A549 (cell line): Measurements from ENCODE around the gene SIGLEC5. TPM values are rescaled to one million over a fixed set of nuclear protein-coding genes. Genes with fewer than 3 reads are reported as not detected.

Experiments
- ATAC-seq, 2 experiments: fragments of 200-7000 bp in 1 of 2; fragments of >200 bp in 1 of 2; cut with Nextera tagmentation in 1 of 2; cut with Tn5 transposase in 1 of 2; 3 replicates each; pipeline versions ENCODE4 v1.8.0 to v1.9.1; 2018 to 2020; ENCODE audit warnings: mild to moderate bottlenecking in 1 of 2, moderate library complexity in 1 of 2
- CTCF ChIA-PET: fragments of 300-600 bp; sonication (Branson Sonifier 250); formaldehyde crosslinking; extraction: SDS; loops from one replicate; lab custom pipeline; 2021; ENCODE audit warnings: antibody characterized with exemption, inconsistent platforms; lab: Yijun Ruan, JAX
- POLR2A ChIA-PET: fragments of 350-600 bp; formaldehyde crosslinking; extraction: SDS; loops from one replicate; lab custom pipeline; 2021; ENCODE audit warnings: antibody characterized with exemption, inconsistent platforms; lab: Yijun Ruan, JAX
- DNase-seq, 2 experiments: peaks; one replicate each; pipeline versions ENCODE4 v3.0.0 to v3.0.0-alpha.2; 2011 to 2016; ENCODE audit warnings: low read depth in 1 of 2, low spot score in 1 of 2
- FAIRE-seq: peaks from 2 replicates; lab custom pipeline; 2011; peaks lifted over from hg19 to GRCh38; lab: Jason Lieb, UNC
- H3K27ac ChIP-seq, 2 experiments: fragments of >200 bp; sonication (Bioruptor Twin); formaldehyde crosslinking; 3 replicates each; pipeline ENCODE4 v1.5.1; 2016 to 2017
- H3K4me1 ChIP-seq: fragments of >200 bp; sonication (Bioruptor Twin); formaldehyde crosslinking; 3 replicates; pipeline ENCODE4 v1.6.1; 2016
- H3K4me2 ChIP-seq: fragments of >200 bp; sonication (Bioruptor Twin); formaldehyde crosslinking; 3 replicates; pipeline ENCODE4 v1.6.1; 2016
- H3K4me3 ChIP-seq: fragments of >200 bp; sonication (Bioruptor Twin); formaldehyde crosslinking; 3 replicates; pipeline ENCODE4 v1.5.1; 2016
- H3K9me3 ChIP-seq: fragments of >200 bp; sonication (Bioruptor Twin); formaldehyde crosslinking; 3 replicates; pipeline ENCODE4 v1.6.1; 2016
- BCL3 ChIP-seq: fragments of >200 bp; sonication (Bioruptor Twin); formaldehyde crosslinking; IDR thresholded peaks from 3 replicates; pipeline ENCODE4 v1.6.1; 2016
- BHLHE40 ChIP-seq: IDR thresholded peaks from 2 replicates; pipeline ENCODE4 v1.6.1; 2012; ENCODE audit warnings: low read depth, low read length, inconsistent platforms
- CHD2 ChIP-seq: fragments of 150-350 bp; IDR thresholded peaks from 2 replicates; pipeline ENCODE4 v1.6.1; 2014; ENCODE audit warnings: low read length; ENCODE audit not compliant: partially characterized antibody
- CTCF ChIP-seq: fragments of >200 bp; sonication (Bioruptor Twin); formaldehyde crosslinking; IDR thresholded peaks from 3 replicates; pipeline ENCODE4 v1.5.1; 2016
- E2F6 ChIP-seq: IDR thresholded peaks from 2 replicates; pipeline ENCODE4 v1.6.1; 2012; ENCODE audit warnings: low read depth, borderline replicate concordance
- EHF ChIP-seq: fragments of 250-450 bp; sonication (Bioruptor Pico); IDR thresholded peaks from 2 replicates; pipeline ENCODE4 v1.5.0; 2020; ENCODE audit warnings: mild to moderate bottlenecking
- EHMT2 ChIP-seq: fragments of 200-600 bp; sonication (generic); IDR thresholded peaks from 2 replicates; pipeline ENCODE4 v1.6.1; 2016; ENCODE audit warnings: antibody characterized with exemption, low read depth, mild to moderate bottlenecking, moderate library complexity
- ESRRA ChIP-seq: fragments of 150-350 bp; IDR thresholded peaks from 2 replicates; pipeline ENCODE4 v1.6.1; 2014; ENCODE audit warnings: mild to moderate bottlenecking, low read length, borderline replicate concordance
- FOSB ChIP-seq: fragments of 250-450 bp; sonication (Bioruptor Pico); IDR thresholded peaks from 2 replicates; pipeline ENCODE4 v1.5.0; 2020; ENCODE audit warnings: mild to moderate bottlenecking, moderate library complexity
- HDAC2 ChIP-seq: fragments of 200-600 bp; sonication (generic); IDR thresholded peaks from 2 replicates; pipeline ENCODE4 v1.6.1; 2016
- HMGXB4 ChIP-seq: fragments of 250-450 bp; sonication (Bioruptor Pico); IDR thresholded peaks from 2 replicates; pipeline ENCODE4 v1.5.0; 2021; ENCODE audit warnings: mild to moderate bottlenecking, moderate library complexity, borderline replicate concordance
- HOXB5 ChIP-seq: fragments of 250-450 bp; sonication (Bioruptor Pico); IDR thresholded peaks from 2 replicates; pipeline ENCODE4 v1.5.0; 2020; ENCODE audit warnings: mild to moderate bottlenecking, moderate library complexity
- JUN ChIP-seq, 2 experiments: fragments of >200 bp; sonication (Bioruptor Twin); formaldehyde crosslinking; IDR thresholded peaks; 2 replicates in 1 of 2; 3 replicates in 1 of 2; pipeline ENCODE4 v1.6.1; 2016 to 2017
- JUNB ChIP-seq: fragments of >200 bp; sonication (Bioruptor Twin); formaldehyde crosslinking; IDR thresholded peaks from 2 replicates; pipeline ENCODE4 v1.6.1; 2016
- KDM1A ChIP-seq: fragments of 200-600 bp; sonication (generic); IDR thresholded peaks from 2 replicates; pipeline ENCODE4 v1.6.1; 2016; ENCODE audit warnings: low read depth, mild to moderate bottlenecking
- KDM5A ChIP-seq: fragments of 200-600 bp; sonication (generic); IDR thresholded peaks from 2 replicates; pipeline ENCODE4 v1.6.1; 2016; ENCODE audit warnings: antibody characterized with exemption, mild to moderate bottlenecking
- MAX ChIP-seq: IDR thresholded peaks from 2 replicates; pipeline ENCODE4 v1.6.1; 2012
- NR3C1 ChIP-seq: fragments of >200 bp; sonication (Bioruptor Twin); formaldehyde crosslinking; IDR thresholded peaks from 3 replicates; pipeline ENCODE4 v1.6.1; 2017
- RAD21 ChIP-seq, 2 experiments: fragments of >200 bp in 1 of 2; sonication (Bioruptor Twin) in 1 of 2; formaldehyde crosslinking in 1 of 2; IDR thresholded peaks in 1 of 2; conservative IDR thresholded peaks in 1 of 2; 2 replicates in 1 of 2; 3 replicates in 1 of 2; pipeline ENCODE4 v1.6.1; 2012 to 2018; ENCODE audit warnings: inconsistent platforms in 1 of 2
- RARB ChIP-seq: fragments of 250-450 bp; sonication (Bioruptor Pico); IDR thresholded peaks from 2 replicates; pipeline ENCODE4 v1.8.0; 2021; ENCODE audit warnings: mild to moderate bottlenecking, moderate library complexity
- REST ChIP-seq: fragments of 200-600 bp; sonication (generic); IDR thresholded peaks from 2 replicates; pipeline ENCODE4 v1.6.1; 2016; ENCODE audit warnings: antibody characterized with exemption, mild to moderate bottlenecking, moderate library complexity
- RFX5 ChIP-seq: fragments of 450-650 bp; IDR thresholded peaks from 2 replicates; pipeline ENCODE4 v1.7.1; 2014; ENCODE audit warnings: antibody characterized with exemption, mild to moderate bottlenecking, moderate library complexity
- ZNF302 ChIP-seq: fragments of 250-450 bp; sonication (Bioruptor Pico); IDR thresholded peaks from 2 replicates; pipeline ENCODE4 v1.9.0; 2021; ENCODE audit warnings: inconsistent platforms, mild to moderate bottlenecking, moderate library complexity
- ZSCAN20 ChIP-seq: fragments of 250-450 bp; sonication (Bioruptor Pico); IDR thresholded peaks from 2 replicates; pipeline ENCODE4 v1.8.0; 2022; ENCODE audit warnings: mild to moderate bottlenecking, moderate library complexity
- WGBS: methylation state at CpG from one replicate; pipeline ENCODE4 v1.1.6; 2017; ENCODE audit errors: missing lambda C conversion rate; 5-methylcytosine and 5-hydroxymethylcytosine counted together
- polyA plus RNA-seq, 4 experiments: library from polyadenylated mRNA; depleted of rRNA in 3 of 4; stranded (reverse); fragments of >200 nt; fragmentation: RNase III in 1 of 4; extraction: RNeasy Plus Mini Kit Qiagen cat#74134 plus additional on column Dnase treatment in 1 of 4; gene quantifications; 2 replicates in 3 of 4; 3 replicates in 1 of 4; pipeline ENCODE4 v1.2.3, GENCODE V29; 2011 to 2017

Gene SIGLEC5
- polyA plus RNA-seq, 2 of the 4 experiments (the other 2 are of a cell fraction): not detected

- ChIA-PET POLR2A (no interaction called here), CTCF (interaction anchor here (1.1 kb wide), 1 partner anchor 27 kb away, joined by 3 read pairs; no protein-coding TSS in a partner anchor)
- no peak for FAIRE-seq
- Histone ChIP-seq H3K9me3 (peaks cover 15% of the 10 kb centered on the region; the same call in 2 of the 3 replicates), H3K4me2 (no peak overlapping the region), H3K4me3 (no peak overlapping the region), H3K27ac (no peak overlapping the region), H3K4me1 (no peaks in the 10 kb centered on the region)
- ATAC-seq: no peak
- TF ChIP-seq JUN (IDR thresholded peaks at IDR 0.05) (no peak), E2F6 (no peak), ZNF302 (CRISPR knock-in tag) (no peak), HDAC2 (no peak), ZSCAN20 (no peak), EHF (CRISPR knock-in tag) (no peak), JUNB (no peak), RFX5 (no peak), FOSB (CRISPR knock-in tag) (no peak), RARB (CRISPR knock-in tag) (no peak), MAX (no peak), NR3C1 (no peak), KDM1A (no peak), BHLHE40 (no peak), CHD2 (no peak), HMGXB4 (CRISPR knock-in tag) (no peak), ESRRA (no peak)
- no peak for DNase-seq
- 0% methylated on average over 1 of the region's 1 CpG for WGBS
Observed at GRCh38 chr19:51610576-51610975, 19.6 kb downstream of the SIGLEC5 start.

GRCh38 chr19:51607920-51608562 is 22.2 kb downstream of the SIGLEC5 start:
- DNase-seq: peak in 1 of 2 experiments; percentile 72
- WGBS: 13% methylated on average over 9 of the region's 13 CpGs
- no peaks in the 10 kb centered on the region for H3K4me1 ChIP-seq
- CTCF ChIA-PET: interaction anchor here (0.7 to 1.7 kb wide), 4 partner anchors 29 to 383 kb away, joined by 3 to 4 read pairs (median 4); no protein-coding TSS in a partner anchor
- H3K4me3 ChIP-seq: no peak overlapping the region
- FAIRE-seq: no peak
- 0 out of 3 replicates have a peak, but pooled peaks cover 6% of the 10 kb centered on the region for H3K9me3 ChIP-seq
- H3K27ac ChIP-seq: no peak overlapping the region
- peak in 1 of 2 experiments; percentile 81; a peak in 3 of 6 replicates for ATAC-seq
- TF ChIP-seq EHMT2 (peak; percentile 87), RAD21 (conservative IDR thresholded peaks at IDR 0.05 in 1 of 2, IDR thresholded peaks at IDR 0.05 in 1 of 2) (peak in 1 of 2 experiments; percentile 46; a peak in 2 of 5 replicates), REST (peak; percentile 98), MAX (no peak), HOXB5 (CRISPR knock-in tag) (0 out of 2 replicates have a peak, but pooled peaks have one; percentile 56), CTCF (peak; percentile 23; the same call in 1 of the 3 replicates), KDM5A (no peak), BCL3 (no peak)
- TF ChIP-seq, all 56 proteins: peak for 5
- H3K4me2 ChIP-seq: no peak overlapping the region
- POLR2A ChIA-PET: no interaction called here
